Anterior cingulate cortex (tissue), 58 donors: ENCODE data around the gene RAB7A.
A peak's percentile ranks its signal among the peaks of the same experiment; 100 is the strongest.
"Not testable (repeated sequence)": the region's sequence is repeated elsewhere in the genome, so short reads cannot be mapped to it uniquely, and the experiment has no call there.

Source experiments
- DNase-seq, 58 donors: peaks; one replicate each; lab custom pipeline; 2025; lab: John Stamatoyannopoulos, UW

RAB7A gene

GRCh38 chr3:128709506-128710210 is 16.3 kb upstream of the RAB7A start:
- no peak for DNase-seq

- no peak for DNase-seq
Observed at GRCh38 chr3:128710816-128711433, 15.1 kb upstream of the RAB7A start.

GRCh38 chr3:128712848-128713247 is 13.1 kb upstream of the RAB7A start:
- DNase-seq, result no peak

- peak in 3 of 58 donors; percentile 5 to 29 (median 6) for DNase-seq
Observed at GRCh38 chr3:128714887-128715491, 11.0 kb upstream of the RAB7A start.

GRCh38 chr3:128718892-128719291 is 7.1 kb upstream of the RAB7A start:
- DNase-seq, result peak in 1 of 58 donors; percentile 1

- DNase-seq, result no peak
Observed at GRCh38 chr3:128720891-128721290, 5.1 kb upstream of the RAB7A start.

GRCh38 chr3:128723477-128723876 is 2.5 kb upstream of the RAB7A start:
- DNase-seq, result no peak

GRCh38 chr3:128725547-128726022 is 398 bp upstream of the RAB7A start:
- no peak for DNase-seq

GRCh38 chr3:128727059-128727458 is 1.1 kb downstream of the RAB7A start:
- no peak for DNase-seq

GRCh38 chr3:128727485-128727884 is 1.5 kb downstream of the RAB7A start:
- DNase-seq, result no peak

- no peak for DNase-seq
Observed at GRCh38 chr3:128727996-128728395, 2.0 kb downstream of the RAB7A start.

GRCh38 chr3:128728521-128728920 is 2.5 kb downstream of the RAB7A start:
- DNase-seq, result not testable (repeated sequence)

- no peak for DNase-seq
Observed at GRCh38 chr3:128730471-128730870, 4.5 kb downstream of the RAB7A start.

- DNase-seq, result no peak
Observed at GRCh38 chr3:128734523-128735189, 8.7 kb downstream of the RAB7A start.

GRCh38 chr3:128735287-128735686 is 9.3 kb downstream of the RAB7A start:
- DNase-seq, result no peak

GRCh38 chr3:128735884-128736283 is 9.9 kb downstream of the RAB7A start:
- DNase-seq, result no peak

- DNase-seq, result no peak
Observed at GRCh38 chr3:128736601-128737000, 10.6 kb downstream of the RAB7A start.

GRCh38 chr3:128740621-128741020 is 14.6 kb downstream of the RAB7A start:
- no peak for DNase-seq

GRCh38 chr3:128742821-128743594 is 17.0 kb downstream of the RAB7A start:
- DNase-seq, result no peak

GRCh38 chr3:128745742-128746141 is 19.8 kb downstream of the RAB7A start:
- no peak for DNase-seq
